Colonic mucosa (tissue), 4 donors: ENCODE data around the gene P2RY12. TPM values are rescaled to one million over a fixed set of nuclear protein-coding genes. Genes with fewer than 3 reads are reported as not detected.

ENCODE experiments used
- DNase-seq: peaks from one replicate; pipeline ENCODE4 v3.0.0-alpha.2; 2020
- H3K27ac ChIP-seq: fragments of 200-600 bp; one replicate; pipeline ENCODE4 v1.8.0; 2021
- H3K27me3 ChIP-seq: fragments of 200-600 bp; one replicate; pipeline ENCODE4 v1.8.0; 2021
- H3K36me3 ChIP-seq: fragments of 200-600 bp; one replicate; pipeline ENCODE4 v1.8.0; 2021
- H3K4me1 ChIP-seq: fragments of 200-600 bp; one replicate; pipeline ENCODE4 v1.8.0; 2021; ENCODE audit warnings: mild to moderate bottlenecking
- H3K4me3 ChIP-seq: fragments of 200-600 bp; one replicate; pipeline ENCODE4 v1.8.0; 2021
- H3K9ac ChIP-seq, 2 donors: one replicate each; pipeline ENCODE4 v1.7.0; 2013; ENCODE audit warnings: control low read depth in 2 of 2, low read depth in 2 of 2, low read length in 2 of 2
- H3K9me3 ChIP-seq: fragments of 200-600 bp; one replicate; pipeline ENCODE4 v1.8.0; 2021
- intact Hi-C: fragments of 100-400 bp; cut with DNase I; formaldehyde crosslinking; loops from one replicate; pipeline ENCODE4 v1.14.1; 2022
- total RNA-seq, 2 donors: library from RNA; stranded (reverse); fragmentation: NEBNext Ultra II Directional in 1 of 2; extraction: Animal tissue kit (Norgen Biotek cat#: 25700) in 1 of 2; gene quantifications; one replicate each; pipeline ENCODE4 v1.2.1, GENCODE V29; 2021
- TF ChIP-seq, protein P1 (sequence below): fragments of 200-600 bp; IDR thresholded peaks from one replicate; pipeline ENCODE4 v1.8.0; 2022; ENCODE audit warnings: antibody characterized with exemption, mild to moderate bottlenecking
- donor health status: healthy.
- donor health status: DM: no; HTN: no; CAD: no.
- donor health status: DM: no; HTN: no; CAD: no.

The P2RY12 gene
- total RNA-seq, 2 donors from 2014 or later = 0.17 to 0.72 TPM

- Histone ChIP-seq H3K4me3 (no peak overlapping the region), H3K27ac (no peak overlapping the region), H3K27me3 (no peaks in the 10 kb centered on the region), H3K9me3 (no peaks in the 10 kb centered on the region), H3K4me1 (no peaks in the 10 kb centered on the region), H3K36me3 (no peaks in the 10 kb centered on the region), H3K9ac (no peak overlapping the region)
- DNase-seq = no peak
- intact Hi-C loops = no loop called here
- TF ChIP-seq, protein P1, sequence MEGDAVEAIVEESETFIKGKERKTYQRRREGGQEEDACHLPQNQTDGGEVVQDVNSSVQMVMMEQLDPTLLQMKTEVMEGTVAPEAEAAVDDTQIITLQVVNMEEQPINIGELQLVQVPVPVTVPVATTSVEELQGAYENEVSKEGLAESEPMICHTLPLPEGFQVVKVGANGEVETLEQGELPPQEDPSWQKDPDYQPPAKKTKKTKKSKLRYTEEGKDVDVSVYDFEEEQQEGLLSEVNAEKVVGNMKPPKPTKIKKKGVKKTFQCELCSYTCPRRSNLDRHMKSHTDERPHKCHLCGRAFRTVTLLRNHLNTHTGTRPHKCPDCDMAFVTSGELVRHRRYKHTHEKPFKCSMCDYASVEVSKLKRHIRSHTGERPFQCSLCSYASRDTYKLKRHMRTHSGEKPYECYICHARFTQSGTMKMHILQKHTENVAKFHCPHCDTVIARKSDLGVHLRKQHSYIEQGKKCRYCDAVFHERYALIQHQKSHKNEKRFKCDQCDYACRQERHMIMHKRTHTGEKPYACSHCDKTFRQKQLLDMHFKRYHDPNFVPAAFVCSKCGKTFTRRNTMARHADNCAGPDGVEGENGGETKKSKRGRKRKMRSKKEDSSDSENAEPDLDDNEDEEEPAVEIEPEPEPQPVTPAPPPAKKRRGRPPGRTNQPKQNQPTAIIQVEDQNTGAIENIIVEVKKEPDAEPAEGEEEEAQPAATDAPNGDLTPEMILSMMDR = no peak
Observed at GRCh38 chr3:151403246-151403645, 18.7 kb upstream of the P2RY12 start.

DNA sequence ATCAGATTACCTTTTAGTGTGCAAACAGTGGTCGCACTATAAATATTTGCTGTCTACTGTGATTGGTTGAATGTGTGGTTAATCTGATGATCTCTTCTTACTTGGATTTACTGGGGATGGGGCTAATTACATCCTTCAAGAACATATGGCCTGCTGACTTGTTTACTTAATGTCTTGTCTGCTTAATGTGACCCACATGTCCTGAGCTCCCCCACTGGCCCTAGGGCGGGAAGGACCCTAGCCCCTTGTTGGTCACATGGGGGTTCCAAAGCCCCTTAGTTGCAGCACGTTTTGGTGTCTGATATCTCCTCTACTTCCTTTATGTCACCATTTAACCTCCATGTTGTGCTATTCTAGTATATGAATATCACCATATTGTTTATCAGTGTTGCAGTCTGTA is 17.8 kb upstream of the P2RY12 start:
- intact Hi-C loops = no loop called here
- H3K9ac ChIP-seq = no peak overlapping the region
- TF ChIP-seq, protein P1 = no peak
- H3K36me3 ChIP-seq = no peaks in the 10 kb centered on the region
- no peaks in the 10 kb centered on the region for H3K9me3 ChIP-seq
- no peak for DNase-seq
- no peak overlapping the region for H3K27ac ChIP-seq
- no peaks in the 10 kb centered on the region for H3K4me1 ChIP-seq
- H3K4me3 ChIP-seq = no peak overlapping the region
- no peaks in the 10 kb centered on the region for H3K27me3 ChIP-seq

DNA sequence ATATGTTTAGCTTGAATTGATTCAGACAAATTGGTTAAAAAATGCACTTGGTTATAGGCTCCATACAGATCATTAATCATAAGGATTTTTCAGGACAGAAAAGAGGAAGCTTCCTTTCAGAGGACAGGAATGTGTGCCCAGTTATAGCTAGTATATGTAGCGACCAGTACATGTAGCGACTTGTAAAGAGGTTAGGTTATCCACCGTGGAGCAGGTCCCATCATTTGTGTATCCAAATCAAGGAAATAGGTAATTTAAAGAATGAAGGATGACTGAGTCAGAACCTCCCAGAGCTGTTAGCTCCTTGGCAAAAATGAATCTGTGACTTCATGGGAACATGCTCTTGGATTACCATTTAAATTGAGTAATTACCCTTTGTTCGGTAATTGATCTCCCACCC is 15.8 kb upstream of the P2RY12 start:
- no peaks in the 10 kb centered on the region for H3K4me1 ChIP-seq

GRCh38 chr3:151398895-151399294 is 14.3 kb upstream of the P2RY12 start:
- H3K36me3 ChIP-seq = no peaks in the 10 kb centered on the region
- H3K4me1 ChIP-seq = no peaks in the 10 kb centered on the region
- no peaks in the 10 kb centered on the region for H3K27me3 ChIP-seq
- TF ChIP-seq, protein P1 = no peak
- H3K27ac ChIP-seq = no peak overlapping the region
- no peak overlapping the region for H3K4me3 ChIP-seq
- no peak for DNase-seq
- H3K9me3 ChIP-seq = no peaks in the 10 kb centered on the region
- intact Hi-C loops = no loop called here
- no peak overlapping the region for H3K9ac ChIP-seq

More for the DNA sequence above, 15.8 kb upstream of the P2RY12 start:
- Histone ChIP-seq H3K27me3 (no peaks in the 10 kb centered on the region), H3K9me3 (no peaks in the 10 kb centered on the region), H3K27ac (no peak overlapping the region), H3K4me3 (no peak overlapping the region), H3K9ac (no peak overlapping the region), H3K36me3 (no peaks in the 10 kb centered on the region)
- TF ChIP-seq, protein P1 = no peak
- intact Hi-C loops = no loop called here
- DNase-seq = no peak

- Histone ChIP-seq H3K4me1 (no peaks in the 10 kb centered on the region), H3K9ac (no peak overlapping the region), H3K36me3 (no peaks in the 10 kb centered on the region), H3K27ac (no peak overlapping the region), H3K9me3 (no peaks in the 10 kb centered on the region), H3K27me3 (no peaks in the 10 kb centered on the region), H3K4me3 (no peak overlapping the region)
- DNase-seq = no peak
- TF ChIP-seq, protein P1 = no peak
- intact Hi-C loops = no loop called here
Observed at GRCh38 chr3:151395806-151396205, 11.3 kb upstream of the P2RY12 start.

DNA sequence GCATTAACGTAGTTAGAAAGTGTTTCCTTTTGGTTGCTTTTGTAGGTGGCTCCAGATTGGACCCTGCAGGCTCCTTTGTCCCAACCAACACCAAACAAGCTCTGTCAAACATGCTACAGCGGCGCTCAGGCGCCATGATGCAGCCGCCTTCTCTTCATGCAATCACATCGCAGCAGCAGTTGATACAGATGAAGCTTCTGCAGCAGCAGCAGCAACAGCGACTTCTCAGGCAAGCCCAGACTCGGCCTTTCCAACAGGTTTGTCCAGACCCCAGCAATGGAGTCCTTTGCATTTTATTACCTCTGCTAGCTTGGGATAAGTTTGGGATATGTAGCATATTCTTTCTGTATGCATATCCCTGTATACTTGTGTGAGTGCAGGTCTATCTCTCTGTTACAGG is 10.1 kb upstream of the P2RY12 start:
- no peak for DNase-seq
- Histone ChIP-seq H3K4me3 (no peak overlapping the region), H3K4me1 (no peaks in the 10 kb centered on the region), H3K36me3 (no peaks in the 10 kb centered on the region), H3K9ac (no peak overlapping the region), H3K9me3 (no peaks in the 10 kb centered on the region), H3K27me3 (no peaks in the 10 kb centered on the region), H3K27ac (no peak overlapping the region)
- TF ChIP-seq, protein P1 = no peak
- intact Hi-C loops = no loop called here
